HUES48 (cell line): Measurements from ENCODE around the gene EFCAB6.

ENCODE experiments used
- H3K27ac ChIP-seq: one replicate; pipeline ENCODE4 v1.7.0; 2013; ENCODE audit warnings: low read depth, low read length, inconsistent platforms
- H3K27me3 ChIP-seq: 2 replicates; pipeline ENCODE4 v1.6.1; 2013; ENCODE audit warnings: mild to moderate bottlenecking, low read length; ENCODE audit not compliant: control insufficient read depth, insufficient read depth
- H3K36me3 ChIP-seq: 2 replicates; pipeline ENCODE4 v1.6.1; 2013; ENCODE audit warnings: low read length; ENCODE audit not compliant: control insufficient read depth, insufficient read depth
- H3K4me1 ChIP-seq: 2 replicates; pipeline ENCODE4 v1.6.1; 2013; ENCODE audit warnings: mild to moderate bottlenecking, low read length; ENCODE audit not compliant: control insufficient read depth, insufficient read depth
- H3K4me3 ChIP-seq: 2 replicates; pipeline ENCODE4 v1.5.1; 2013; ENCODE audit warnings: mild to moderate bottlenecking, low read depth, low read length
- H3K9ac ChIP-seq: 2 replicates; pipeline ENCODE4 v1.6.1; 2013; ENCODE audit warnings: mild to moderate bottlenecking, low read depth, low read length, moderate library complexity
- H3K9me3 ChIP-seq: 2 replicates; pipeline ENCODE4 v1.6.1; 2013; ENCODE audit warnings: low read length; ENCODE audit not compliant: control insufficient read depth, insufficient read depth

Gene EFCAB6

DNA sequence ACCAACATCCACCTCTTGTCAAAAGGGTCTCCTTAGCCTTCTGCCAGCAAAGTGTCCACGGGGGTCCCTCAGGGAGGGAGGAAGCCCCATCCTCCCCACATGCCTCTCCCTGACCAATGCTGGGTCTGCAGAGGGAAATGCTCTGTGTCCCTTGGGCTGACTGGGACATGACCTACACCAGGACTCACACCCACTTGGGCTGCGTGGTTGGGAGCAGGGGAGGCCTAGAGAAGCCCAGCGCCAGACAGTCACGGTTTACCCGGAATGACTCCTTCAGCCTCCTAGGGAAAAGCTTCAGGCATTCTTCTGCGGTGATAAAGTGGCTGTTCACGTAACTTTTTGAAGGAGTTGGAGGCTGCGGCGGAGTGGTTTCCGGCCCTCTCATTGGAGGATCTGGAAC lies 180.3 kb downstream of the EFCAB6 start:
- Histone ChIP-seq H3K36me3 (no peaks in the 10 kb centered on the region), H3K9ac (no peak overlapping the region), H3K4me3 (no peak overlapping the region), H3K27ac (no peak overlapping the region), H3K27me3 (no peaks in the 10 kb centered on the region), H3K9me3 (no peaks in the 10 kb centered on the region), H3K4me1 (peaks cover 5% of the 10 kb centered on the region; the same call in 1 of the 2 replicates)

- no peaks in the 10 kb centered on the region for H3K36me3 ChIP-seq
- no peak overlapping the region for H3K9ac ChIP-seq
- no peak overlapping the region for H3K4me3 ChIP-seq
- H3K9me3 ChIP-seq: no peaks in the 10 kb centered on the region
- H3K27ac ChIP-seq: no peak overlapping the region
- peaks cover 5% of the 10 kb centered on the region; the same call in 1 of the 2 replicates for H3K4me1 ChIP-seq
- H3K27me3 ChIP-seq: no peaks in the 10 kb centered on the region
These were observed 180.9 kb downstream of the EFCAB6 start for GRCh38 chr22:43631201-43631600.

- peaks cover 5% of the 10 kb centered on the region; the same call in 1 of the 2 replicates for H3K4me1 ChIP-seq
These were observed 181.7 kb downstream of the EFCAB6 start for GRCh38 chr22:43630451-43630850.

DNA sequence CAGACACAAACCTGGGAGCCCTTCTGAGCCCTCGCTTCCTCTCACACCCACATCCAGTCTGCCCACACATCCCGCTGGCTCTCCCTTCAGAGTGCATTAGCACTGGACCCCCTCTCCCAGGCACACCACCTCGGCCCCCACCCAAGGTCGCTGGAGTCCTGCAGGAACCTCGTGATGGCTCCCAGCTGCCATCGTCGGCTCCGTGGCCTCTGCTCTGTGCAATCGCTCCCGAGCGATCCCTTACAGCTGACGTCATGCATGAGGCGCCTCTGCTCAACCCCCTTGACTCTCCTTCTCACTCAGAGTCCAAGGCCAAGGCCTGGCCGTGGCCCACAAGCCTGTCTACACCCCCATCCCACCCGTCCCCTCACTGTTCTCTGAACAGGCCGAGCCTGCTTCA lies 183.9 kb downstream of the EFCAB6 start:
- Histone ChIP-seq H3K4me1 (peaks cover 5% of the 10 kb centered on the region; the same call in 1 of the 2 replicates), H3K36me3 (no peaks in the 10 kb centered on the region), H3K4me3 (no peak overlapping the region), H3K27me3 (no peaks in the 10 kb centered on the region), H3K9ac (no peak overlapping the region), H3K9me3 (no peaks in the 10 kb centered on the region), H3K27ac (no peak overlapping the region)

More at GRCh38 chr22:43630451-43630850, 181.7 kb downstream of the EFCAB6 start:
- Histone ChIP-seq H3K4me3 (no peak overlapping the region), H3K9me3 (no peaks in the 10 kb centered on the region), H3K27me3 (no peaks in the 10 kb centered on the region), H3K36me3 (no peaks in the 10 kb centered on the region), H3K27ac (no peak overlapping the region), H3K9ac (no peak overlapping the region)

DNA sequence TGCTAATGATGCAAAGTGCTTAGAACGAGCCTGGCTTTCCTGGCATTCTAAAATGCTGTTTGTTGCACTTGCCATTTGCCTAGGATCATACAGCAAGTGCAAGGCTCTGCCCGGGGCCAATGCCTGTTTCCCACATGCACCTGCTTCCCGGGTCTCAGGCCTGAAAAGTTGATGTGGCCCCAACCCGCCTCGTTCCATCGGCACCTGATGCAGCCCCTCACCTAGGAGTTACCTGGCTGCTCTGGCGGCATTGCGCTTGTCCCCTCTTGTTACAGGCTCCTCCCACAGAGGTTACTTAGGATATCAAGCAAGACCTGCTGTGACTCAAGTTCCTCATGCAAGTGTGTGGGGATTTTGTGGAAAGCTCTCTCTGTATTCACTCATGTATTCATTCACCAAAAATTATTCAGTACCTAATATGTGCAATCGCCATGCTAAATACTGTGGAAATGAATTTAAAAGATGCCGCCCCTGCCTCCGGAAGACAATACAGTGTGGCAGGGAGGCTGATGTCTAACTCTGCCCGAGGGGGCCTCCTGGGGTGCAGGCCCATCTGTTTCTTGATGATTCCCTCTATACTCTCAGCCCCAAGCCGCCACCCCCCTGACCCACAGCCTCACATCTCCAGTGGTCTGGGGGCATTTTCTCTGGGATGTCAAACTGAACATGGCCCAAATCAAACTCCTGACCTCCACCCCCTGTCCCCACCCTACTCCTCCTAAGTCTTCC lies 184.5 kb downstream of the EFCAB6 start:
- Histone ChIP-seq H3K9me3 (no peaks in the 10 kb centered on the region), H3K27ac (no peak overlapping the region), H3K27me3 (no peaks in the 10 kb centered on the region), H3K4me3 (no peak overlapping the region), H3K9ac (no peak overlapping the region), H3K4me1 (peaks cover 5% of the 10 kb centered on the region; the same call in 1 of the 2 replicates), H3K36me3 (no peaks in the 10 kb centered on the region)

- Histone ChIP-seq H3K4me1 (peaks cover 5% of the 10 kb centered on the region; the same call in 1 of the 2 replicates), H3K9ac (no peak overlapping the region), H3K36me3 (no peaks in the 10 kb centered on the region), H3K4me3 (no peak overlapping the region), H3K9me3 (no peaks in the 10 kb centered on the region; the same call in 1 of the 2 replicates), H3K27me3 (no peaks in the 10 kb centered on the region), H3K27ac (no peak overlapping the region)
These were observed 186.9 kb downstream of the EFCAB6 start for GRCh38 chr22:43625242-43625641.

DNA sequence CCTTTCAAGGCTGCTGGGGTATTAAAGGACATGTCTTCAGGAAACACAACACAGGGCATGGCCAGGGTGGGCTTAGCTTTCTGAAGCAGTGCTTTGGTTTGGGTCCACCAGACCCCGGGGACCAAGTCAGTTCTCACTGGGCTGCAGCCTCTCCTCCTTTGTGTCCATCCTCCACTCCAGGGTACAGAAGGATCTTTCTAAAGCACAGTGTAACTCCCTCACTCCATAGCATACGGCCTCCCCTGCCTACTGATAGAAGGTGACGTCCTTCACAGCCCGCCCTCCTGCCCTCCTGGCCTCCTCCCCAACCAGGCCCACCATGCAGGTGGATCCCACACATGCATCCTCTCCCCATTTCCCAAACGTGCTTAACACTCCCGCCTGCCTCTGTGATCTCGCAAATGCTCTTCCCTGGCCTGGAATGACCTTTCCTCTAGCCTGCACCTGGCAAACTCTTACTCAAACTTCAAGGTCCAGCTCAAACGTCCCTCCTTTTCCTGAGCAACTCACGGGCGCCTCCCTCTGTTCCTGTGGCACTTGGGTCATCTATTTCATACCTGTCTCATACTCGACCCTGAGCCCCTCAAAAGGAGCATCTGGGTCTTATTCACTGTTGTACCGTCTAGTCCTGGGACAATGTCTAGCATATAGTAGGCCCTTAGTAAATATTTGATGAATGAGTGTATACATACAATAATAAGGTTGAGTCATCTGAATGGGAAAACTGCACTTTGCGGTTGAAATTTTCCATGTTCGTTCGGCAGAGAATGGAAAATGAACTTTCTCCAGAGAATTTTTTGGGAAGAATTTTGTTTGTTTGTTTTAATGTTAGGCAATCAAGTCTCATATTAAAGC lies 187.7 kb downstream of the EFCAB6 start:
- Histone ChIP-seq H3K4me1 (peaks cover 5% of the 10 kb centered on the region; the same call in 1 of the 2 replicates), H3K36me3 (no peaks in the 10 kb centered on the region), H3K9ac (no peak overlapping the region), H3K9me3 (no peaks in the 10 kb centered on the region; the same call in 1 of the 2 replicates), H3K27ac (no peak overlapping the region), H3K27me3 (no peaks in the 10 kb centered on the region), H3K4me3 (no peak overlapping the region)

GRCh38 chr22:43622886-43623285 lies 189.2 kb downstream of the EFCAB6 start:
- H3K27ac ChIP-seq: no peak overlapping the region
- no peak overlapping the region for H3K4me3 ChIP-seq

DNA sequence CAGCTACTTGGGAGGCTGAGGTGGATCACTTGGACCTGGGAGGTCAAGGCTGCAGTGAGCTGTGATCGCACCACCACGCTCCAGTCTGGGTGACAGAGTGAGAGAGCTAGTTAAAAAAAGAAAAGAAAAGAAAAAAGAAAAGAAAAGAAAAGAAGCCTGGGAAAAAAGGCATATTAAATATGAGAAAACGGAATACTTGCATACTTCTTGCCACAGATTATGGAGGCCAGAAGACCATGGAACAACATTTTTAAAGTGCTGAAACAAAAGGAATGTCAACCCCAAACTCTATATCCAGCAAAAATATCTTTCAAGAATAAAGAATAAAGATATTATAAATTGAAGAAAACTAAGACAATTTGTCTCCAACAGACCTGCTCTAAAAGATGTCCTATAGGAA lies 191.9 kb downstream of the EFCAB6 start:
- H3K9ac ChIP-seq: no peak overlapping the region

More at GRCh38 chr22:43622886-43623285, 189.2 kb downstream of the EFCAB6 start:
- Histone ChIP-seq H3K9me3 (no peaks in the 10 kb centered on the region; the same call in 1 of the 2 replicates), H3K27me3 (no peaks in the 10 kb centered on the region), H3K9ac (no peak overlapping the region), H3K4me1 (peaks cover 3% of the 10 kb centered on the region; the same call in 1 of the 2 replicates), H3K36me3 (no peaks in the 10 kb centered on the region)

DNA sequence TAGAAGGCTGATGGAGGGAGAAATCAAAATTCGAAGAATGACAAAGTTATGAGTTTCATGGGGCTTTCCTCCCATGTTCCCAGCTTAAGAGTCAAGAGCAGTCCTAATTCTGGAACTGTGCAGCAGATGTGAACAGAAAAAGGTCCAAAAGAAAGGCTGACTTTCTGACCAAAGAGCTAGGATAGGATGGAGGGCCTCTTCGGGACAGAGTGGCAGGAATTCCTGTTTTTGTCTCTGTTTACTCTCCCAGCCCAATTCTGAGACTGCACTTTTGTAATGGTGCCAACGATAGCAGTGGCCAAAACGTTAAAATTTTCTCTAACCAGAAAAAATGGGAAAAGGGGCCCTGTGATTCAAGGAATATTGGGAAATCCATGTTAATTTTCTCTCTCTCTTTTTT lies 193.6 kb downstream of the EFCAB6 start:
- no peaks in the 10 kb centered on the region for H3K4me1 ChIP-seq
- no peaks in the 10 kb centered on the region; the same call in 1 of the 2 replicates for H3K9me3 ChIP-seq
- H3K9ac ChIP-seq: no peak overlapping the region
- H3K27ac ChIP-seq: no peak overlapping the region
- H3K4me3 ChIP-seq: no peak overlapping the region
- H3K27me3 ChIP-seq: no peaks in the 10 kb centered on the region
- H3K36me3 ChIP-seq: no peaks in the 10 kb centered on the region

More for the DNA sequence above, 191.9 kb downstream of the EFCAB6 start:
- no peak overlapping the region for H3K4me3 ChIP-seq
- no peaks in the 10 kb centered on the region for H3K36me3 ChIP-seq
- H3K27ac ChIP-seq: no peak overlapping the region
- no peaks in the 10 kb centered on the region for H3K27me3 ChIP-seq
- no peaks in the 10 kb centered on the region; the same call in 1 of the 2 replicates for H3K9me3 ChIP-seq
- no peaks in the 10 kb centered on the region for H3K4me1 ChIP-seq

DNA sequence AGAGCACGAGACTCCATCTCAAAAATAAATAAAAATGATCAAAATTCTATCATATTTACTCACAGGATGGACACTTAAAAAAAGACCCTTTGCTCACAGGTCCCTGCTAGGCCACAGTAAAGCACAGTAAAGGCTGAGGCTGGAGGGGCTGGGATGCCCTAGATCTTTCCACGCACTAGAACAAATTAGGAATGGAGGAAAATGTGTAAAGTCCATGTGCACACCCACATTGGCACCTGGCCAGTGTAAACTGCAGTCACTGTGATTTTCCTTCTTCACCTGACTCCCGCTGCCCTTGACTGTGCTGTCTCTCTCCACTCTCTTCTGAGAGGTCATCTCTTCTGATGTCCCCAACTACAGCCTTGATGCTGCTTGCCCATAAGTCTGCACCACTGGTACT lies 195.5 kb downstream of the EFCAB6 start:
- Histone ChIP-seq H3K36me3 (no peaks in the 10 kb centered on the region), H3K27me3 (no peaks in the 10 kb centered on the region)

More for the DNA sequence above, 195.5 kb downstream of the EFCAB6 start:
- Histone ChIP-seq H3K27ac (no peak overlapping the region), H3K4me1 (no peaks in the 10 kb centered on the region), H3K9ac (no peak overlapping the region), H3K4me3 (no peak overlapping the region), H3K9me3 (no peaks in the 10 kb centered on the region; the same call in 1 of the 2 replicates)
